Inflammatory macrophage (primary cell): ENCODE measurements around the gene TMEM80.

Source experiments
- DNase-seq, 2 donors: peaks; one replicate each; pipeline ENCODE4 v3.0.0-alpha.2; 2020 to 2022

The TMEM80 gene

GRCh38 chr11:699753-700152 is 4.1 kb downstream of the TMEM80 start:
- DNase-seq, result no peak

- DNase-seq, result no peak
Measured at GRCh38 chr11:701741-702461, 6.3 kb downstream of the TMEM80 start.

- DNase-seq, result peak; percentile 45 to 64
Measured at GRCh38 chr11:702462-703461, 7.1 kb downstream of the TMEM80 start.

- DNase-seq, result no peak
Measured at GRCh38 chr11:703506-703905, 7.9 kb downstream of the TMEM80 start.

GRCh38 chr11:704228-704674 is 8.6 kb downstream of the TMEM80 start:
- DNase-seq, result no peak

GRCh38 chr11:704781-705645 is 9.4 kb downstream of the TMEM80 start:
- no peak for DNase-seq

GRCh38 chr11:705646-706438 is 10.2 kb downstream of the TMEM80 start, which contains the start of gene EPS8L2:
Gene EPS8L2 (plus strand): TSS chr11:706231. CDS start chr11:709408, 3,177 bp downstream.
- DNase-seq, result no peak

- DNase-seq, result peak in 1 of 2 donors; percentile 24
Measured at GRCh38 chr11:706439-706956, 10.9 kb downstream of the TMEM80 start.

GRCh38 chr11:706957-707816 is 11.6 kb downstream of the TMEM80 start:
- DNase-seq, result no peak

GRCh38 chr11:707817-708420 is 12.3 kb downstream of the TMEM80 start:
- no peak for DNase-seq

- DNase-seq, result no peak
Measured at GRCh38 chr11:708511-708910, 12.9 kb downstream of the TMEM80 start.

- no peak for DNase-seq
Measured at GRCh38 chr11:709109-709997, 13.7 kb downstream of the TMEM80 start.

- DNase-seq, result no peak
Measured at GRCh38 chr11:714436-714835, 18.8 kb downstream of the TMEM80 start.

GRCh38 chr11:719214-720016 is 23.8 kb downstream of the TMEM80 start:
- no peak for DNase-seq

- DNase-seq, result no peak
Measured at GRCh38 chr11:720017-720641, 24.5 kb downstream of the TMEM80 start.

- peak in 1 of 2 donors; percentile 15 for DNase-seq
Measured at GRCh38 chr11:720642-721246, 25.1 kb downstream of the TMEM80 start.

GRCh38 chr11:721247-721740 is 25.7 kb downstream of the TMEM80 start:
- no peak for DNase-seq
